ENCODE measurements around the gene MITF. TPM values are rescaled to one million over a fixed set of nuclear protein-coding genes. Genes with fewer than 3 reads are reported as not detected.

MITF gene
- total RNA-seq, 2 donors from 2014 or later = 1.8 to 3.0 TPM

- Histone ChIP-seq H3K4me3 (ENCODE audit: low read length) (no peak overlapping the region), H3K9ac (ENCODE audit: extremely low read depth, low read length, poor library complexity, severe bottlenecking) (no peak overlapping the region), H3K27ac (ENCODE audit: low read depth, low read length) (no peak overlapping the region), H3K4me1 (ENCODE audit: control insufficient read depth, insufficient read depth, low read length) (no peaks in the 10 kb centered on the region), H3K27me3 (ENCODE audit: control insufficient read depth, insufficient read depth, low read length, poor library complexity, severe bottlenecking) (no peaks in the 10 kb centered on the region), H3K9me3 (ENCODE audit: control insufficient read depth, low read length) (no peaks in the 10 kb centered on the region), H3K36me3 (ENCODE audit: control insufficient read depth, insufficient read depth, low read length) (no peaks in the 10 kb centered on the region)
- Mint-ChIP-seq H3K36me3 (ENCODE audit: low read depth) (no peaks in the 10 kb centered on the region), H3K27me3 (ENCODE audit: insufficient read depth) (no peaks in the 10 kb centered on the region), H3K27ac (no peak overlapping the region), H3K4me1 (no peaks in the 10 kb centered on the region), H3K4me3 (no peak overlapping the region), H3K9me3 (no peaks in the 10 kb centered on the region)
- 97 to 100% methylated on average over 1 to 2 of the region's 2 CpGs for WGBS, 2 experiments (ENCODE audit: insufficient coverage in 1 of 2, insufficient read length in 1 of 2)
- no peak for DNase-seq
- TF ChIP-seq CTCF (conservative IDR thresholded peaks at IDR 0.05) = no peak
These were observed 86.2 kb downstream of the MITF start for GRCh38 chr3:69825446-69825845.

DNA sequence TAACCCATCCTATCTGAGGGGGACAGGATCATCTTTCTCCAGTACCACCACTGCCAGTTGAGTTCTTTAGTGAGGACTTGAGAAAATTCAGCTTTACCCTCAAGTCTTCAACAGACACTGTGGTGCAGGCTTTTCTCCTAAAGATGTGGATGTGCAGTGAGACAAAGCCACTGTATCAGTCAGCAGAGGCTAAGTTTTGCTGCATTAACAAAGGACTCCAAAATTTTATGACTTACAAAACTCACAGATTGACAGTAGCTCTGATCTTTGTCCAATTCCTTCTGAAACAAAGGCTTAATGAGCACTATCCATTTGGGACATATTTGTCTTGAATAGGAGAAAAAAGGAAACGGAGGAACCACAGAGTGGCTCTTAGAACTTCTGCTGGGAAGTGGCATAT is 87.9 kb downstream of the MITF start:
- H3K27ac Mint-ChIP-seq = no peak overlapping the region
- Histone ChIP-seq H3K4me3 (ENCODE audit: low read length) (no peak overlapping the region), H3K9ac (ENCODE audit: extremely low read depth, low read length, poor library complexity, severe bottlenecking) (no peak overlapping the region), H3K27ac (ENCODE audit: low read depth, low read length) (no peak overlapping the region), H3K27me3 (ENCODE audit: control insufficient read depth, insufficient read depth, low read length, poor library complexity, severe bottlenecking) (no peaks in the 10 kb centered on the region), H3K36me3 (ENCODE audit: control insufficient read depth, insufficient read depth, low read length) (no peaks in the 10 kb centered on the region), H3K9me3 (ENCODE audit: control insufficient read depth, low read length) (no peaks in the 10 kb centered on the region), H3K4me1 (ENCODE audit: control insufficient read depth, insufficient read depth, low read length) (no peaks in the 10 kb centered on the region)
- TF ChIP-seq CTCF (conservative IDR thresholded peaks at IDR 0.05) = no peak
- H3K36me3 Mint-ChIP-seq (ENCODE audit: low read depth) = no peaks in the 10 kb centered on the region
- H3K9me3 Mint-ChIP-seq = no peaks in the 10 kb centered on the region
- 95 to 100% methylated on average over 1 of the region's 1 CpG for WGBS, 2 experiments (ENCODE audit: insufficient coverage in 1 of 2, insufficient read length in 1 of 2)
- H3K27me3 Mint-ChIP-seq (ENCODE audit: insufficient read depth) = no peaks in the 10 kb centered on the region
- no peaks in the 10 kb centered on the region for H3K4me1 Mint-ChIP-seq
- no peak overlapping the region for H3K4me3 Mint-ChIP-seq
- no peak for DNase-seq

GRCh38 chr3:69828817-69829216 is 89.6 kb downstream of the MITF start:
- Mint-ChIP-seq H3K36me3 (ENCODE audit: low read depth) (no peaks in the 10 kb centered on the region), H3K27me3 (ENCODE audit: insufficient read depth) (no peaks in the 10 kb centered on the region), H3K27ac (no peak overlapping the region), H3K9me3 (no peaks in the 10 kb centered on the region), H3K4me1 (no peaks in the 10 kb centered on the region), H3K4me3 (no peak overlapping the region)
- WGBS, 2 experiments (ENCODE audit: insufficient coverage in 1 of 2, insufficient read length in 1 of 2) = 92% methylated on average over 1 of the region's 2 CpGs; no CpG with 5 or more reads in 1 of the 2 experiments
- Histone ChIP-seq H3K4me1 (ENCODE audit: control insufficient read depth, insufficient read depth, low read length) (no peaks in the 10 kb centered on the region), H3K27me3 (ENCODE audit: control insufficient read depth, insufficient read depth, low read length, poor library complexity, severe bottlenecking) (no peaks in the 10 kb centered on the region), H3K9me3 (ENCODE audit: control insufficient read depth, low read length) (no peaks in the 10 kb centered on the region), H3K9ac (ENCODE audit: extremely low read depth, low read length, poor library complexity, severe bottlenecking) (no peak overlapping the region), H3K4me3 (ENCODE audit: low read length) (no peak overlapping the region), H3K27ac (ENCODE audit: low read depth, low read length) (no peak overlapping the region), H3K36me3 (ENCODE audit: control insufficient read depth, insufficient read depth, low read length) (no peaks in the 10 kb centered on the region)
- no peak for TF ChIP-seq CTCF (conservative IDR thresholded peaks at IDR 0.05)
- no peak for DNase-seq
